ENCODE data around the gene CHIC2.

The CHIC2 gene

GRCh38 chr4:53981066-53981465 is 83.3 kb downstream of the CHIC2 start:
- TF ChIP-seq CTCF (IDR thresholded peaks at IDR 0.05; ENCODE audit: low read depth, low read length), result no peak
- H3K4me3 ChIP-seq (replicated peaks in 1 of 2; ENCODE audit: low read depth in 2 of 2, low read length in 2 of 2), result no peak overlapping the region
- DNase-seq (ENCODE audit: low read depth in 2 of 2), result no peak

GRCh38 chr4:53974561-53974960 is 89.8 kb downstream of the CHIC2 start:
- peak; percentile 43 to 45 for DNase-seq (ENCODE audit: low read depth in 2 of 2)
- no peak for TF ChIP-seq CTCF (IDR thresholded peaks at IDR 0.05; ENCODE audit: low read depth, low read length)
- H3K4me3 ChIP-seq (replicated peaks in 1 of 2; ENCODE audit: low read depth in 2 of 2, low read length in 2 of 2), result no peak overlapping the region

GRCh38 chr4:53967986-53968385 is 96.4 kb downstream of the CHIC2 start:
- no peak for TF ChIP-seq CTCF (IDR thresholded peaks at IDR 0.05; ENCODE audit: low read depth, low read length)
- DNase-seq (ENCODE audit: low read depth in 2 of 2), result peak in 1 of 2 donors; percentile 75
- no peak overlapping the region for H3K4me3 ChIP-seq (replicated peaks in 1 of 2; ENCODE audit: low read depth in 2 of 2, low read length in 2 of 2)

- H3K4me3 ChIP-seq (replicated peaks in 1 of 2; ENCODE audit: low read depth in 2 of 2, low read length in 2 of 2), result no peak overlapping the region
- DNase-seq (ENCODE audit: low read depth in 2 of 2), result no peak
- no peak for TF ChIP-seq CTCF (IDR thresholded peaks at IDR 0.05; ENCODE audit: low read depth, low read length)
These were observed 100.6 kb downstream of the CHIC2 start for GRCh38 chr4:53963781-53964180.

GRCh38 chr4:53963336-53963735 is 101.1 kb downstream of the CHIC2 start:
- H3K4me3 ChIP-seq (replicated peaks in 1 of 2; ENCODE audit: low read depth in 2 of 2, low read length in 2 of 2), result no peak overlapping the region

GRCh38 chr4:53962516-53963225 is 101.7 kb downstream of the CHIC2 start:
- TF ChIP-seq CTCF (IDR thresholded peaks at IDR 0.05; ENCODE audit: low read depth, low read length), result no peak
- H3K4me3 ChIP-seq (replicated peaks in 1 of 2; ENCODE audit: low read depth in 2 of 2, low read length in 2 of 2), result no peak overlapping the region
- DNase-seq (ENCODE audit: low read depth in 2 of 2), result peak; percentile 61 to 77

More at GRCh38 chr4:53963336-53963735, 101.1 kb downstream of the CHIC2 start:
- no peak for TF ChIP-seq CTCF (IDR thresholded peaks at IDR 0.05; ENCODE audit: low read depth, low read length)
- no peak for DNase-seq (ENCODE audit: low read depth in 2 of 2)

- peak in 1 of 2 donors; percentile 33 for DNase-seq (ENCODE audit: low read depth in 2 of 2)
- no peak overlapping the region for H3K4me3 ChIP-seq (replicated peaks in 1 of 2; ENCODE audit: low read depth in 2 of 2, low read length in 2 of 2)
- TF ChIP-seq CTCF (IDR thresholded peaks at IDR 0.05; ENCODE audit: low read depth, low read length), result no peak
These were observed 103.1 kb downstream of the CHIC2 start for GRCh38 chr4:53961351-53961750.
